WTC11 (cell line): ENCODE data around the gene SNCA.

ENCODE experiments used
- CTCF ChIP-seq: fragments of 200-600 bp; IDR thresholded peaks from 2 replicates; pipeline ENCODE4 v1.8.0; 2022; ENCODE audit warnings: antibody characterized with exemption
- EMX1 ChIP-seq: fragments of 250-450 bp; sonication (Bioruptor Pico); IDR thresholded peaks from 2 replicates; pipeline ENCODE4 v1.8.0; 2021; ENCODE audit warnings: mild to moderate bottlenecking
- ESRRA ChIP-seq: sonication (generic); formaldehyde crosslinking; IDR thresholded peaks from 2 replicates; pipeline ENCODE4 v1.8.1; 2022; ENCODE audit warnings: mild to moderate bottlenecking, missing genetic modification reagents, borderline replicate concordance
- SP1 ChIP-seq: sonication (generic); formaldehyde crosslinking; conservative IDR thresholded peaks from 2 replicates; pipeline ENCODE4 v1.8.1; 2022; ENCODE audit warnings: missing genetic modification reagents
- ZNF416 ChIP-seq: fragments of 250-450 bp; sonication (Bioruptor Pico); IDR thresholded peaks from 2 replicates; pipeline ENCODE4 v1.9.0; 2021; ENCODE audit warnings: mild to moderate bottlenecking, inconsistent platforms
- TF ChIP-seq, protein P1 (sequence below): sonication (generic); formaldehyde crosslinking; IDR thresholded peaks from 2 replicates; pipeline ENCODE4 v1.8.0; 2022; ENCODE audit warnings: mild to moderate bottlenecking, missing genetic modification reagents
- TF ChIP-seq, protein P2 (sequence below): sonication (generic); formaldehyde crosslinking; IDR thresholded peaks from 2 replicates; pipeline ENCODE4 v1.8.1; 2023; ENCODE audit warnings: mild to moderate bottlenecking, missing genetic modification reagents
- TF ChIP-seq, protein P3 (sequence below): sonication (generic); formaldehyde crosslinking; IDR thresholded peaks from 2 replicates; pipeline ENCODE4 v1.8.1; 2022; ENCODE audit warnings: low read depth, missing genetic modification reagents, borderline replicate concordance

DNA sequence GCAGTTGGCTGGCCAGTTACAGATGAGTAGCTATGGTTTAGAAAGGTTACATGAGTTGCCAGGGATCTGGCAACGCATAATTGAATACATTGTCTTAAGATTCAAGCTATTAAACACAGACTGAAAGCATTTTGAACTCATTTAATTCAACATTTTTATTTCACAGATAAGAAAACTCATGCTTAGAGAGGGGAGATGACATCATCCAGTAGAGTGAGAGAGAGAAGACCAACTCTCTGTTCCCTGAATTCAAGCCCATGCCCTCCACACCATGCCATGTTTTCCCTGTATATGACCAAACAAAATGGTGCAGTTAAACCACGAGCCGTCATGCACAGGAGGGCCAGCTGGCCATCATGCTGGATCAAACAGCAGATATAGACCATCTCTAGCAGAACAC is 22.6 kb downstream of the SNCA start:
- TF ChIP-seq CTCF (no peak), ESRRA (CRISPR knock-in tag) (no peak), EMX1 (CRISPR knock-in tag) (no peak), SP1 (CRISPR knock-in tag) (no peak), ZNF416 (CRISPR knock-in tag) (no peak)
- TF ChIP-seq, protein P1, sequence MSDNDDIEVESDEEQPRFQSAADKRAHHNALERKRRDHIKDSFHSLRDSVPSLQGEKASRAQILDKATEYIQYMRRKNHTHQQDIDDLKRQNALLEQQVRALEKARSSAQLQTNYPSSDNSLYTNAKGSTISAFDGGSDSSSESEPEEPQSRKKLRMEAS (CRISPR knock-in tag), result no peak
- TF ChIP-seq, protein P2, sequence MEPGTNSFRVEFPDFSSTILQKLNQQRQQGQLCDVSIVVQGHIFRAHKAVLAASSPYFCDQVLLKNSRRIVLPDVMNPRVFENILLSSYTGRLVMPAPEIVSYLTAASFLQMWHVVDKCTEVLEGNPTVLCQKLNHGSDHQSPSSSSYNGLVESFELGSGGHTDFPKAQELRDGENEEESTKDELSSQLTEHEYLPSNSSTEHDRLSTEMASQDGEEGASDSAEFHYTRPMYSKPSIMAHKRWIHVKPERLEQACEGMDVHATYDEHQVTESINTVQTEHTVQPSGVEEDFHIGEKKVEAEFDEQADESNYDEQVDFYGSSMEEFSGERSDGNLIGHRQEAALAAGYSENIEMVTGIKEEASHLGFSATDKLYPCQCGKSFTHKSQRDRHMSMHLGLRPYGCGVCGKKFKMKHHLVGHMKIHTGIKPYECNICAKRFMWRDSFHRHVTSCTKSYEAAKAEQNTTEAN (CRISPR knock-in tag), result no peak
- TF ChIP-seq, protein P3, sequence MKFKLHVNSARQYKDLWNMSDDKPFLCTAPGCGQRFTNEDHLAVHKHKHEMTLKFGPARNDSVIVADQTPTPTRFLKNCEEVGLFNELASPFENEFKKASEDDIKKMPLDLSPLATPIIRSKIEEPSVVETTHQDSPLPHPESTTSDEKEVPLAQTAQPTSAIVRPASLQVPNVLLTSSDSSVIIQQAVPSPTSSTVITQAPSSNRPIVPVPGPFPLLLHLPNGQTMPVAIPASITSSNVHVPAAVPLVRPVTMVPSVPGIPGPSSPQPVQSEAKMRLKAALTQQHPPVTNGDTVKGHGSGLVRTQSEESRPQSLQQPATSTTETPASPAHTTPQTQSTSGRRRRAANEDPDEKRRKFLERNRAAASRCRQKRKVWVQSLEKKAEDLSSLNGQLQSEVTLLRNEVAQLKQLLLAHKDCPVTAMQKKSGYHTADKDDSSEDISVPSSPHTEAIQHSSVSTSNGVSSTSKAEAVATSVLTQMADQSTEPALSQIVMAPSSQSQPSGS (CRISPR knock-in tag), result no peak
